GM21423 (cell line): ENCODE data around the gene TAF3.
"Not testable (repeated sequence)": the region's sequence is repeated elsewhere in the genome, so short reads cannot be mapped to it uniquely, and the experiment has no call there.

ENCODE experiments used
- ATAC-seq: cut with Tn5 transposase; IDR thresholded peaks from one replicate; pipeline ENCODE4 v1.9.1; 2021; ENCODE audit warnings: mild to moderate bottlenecking, moderate library complexity; ENCODE audit not compliant: unreplicated experiment

The TAF3 gene

GRCh38 chr10:7818295-7819120 lies at the start of gene TAF3:
TSS of gene TAF3 (plus strand) at chr10:7818505. CDS start at chr10:7818710, 205 bp downstream.
- peak; percentile 88 for ATAC-seq

GRCh38 chr10:7773845-7774801 lies 44.2 kb upstream of the TAF3 start:
- ATAC-seq: peak; percentile 53

- ATAC-seq: no peak
Observed at GRCh38 chr10:7776777-7777176, 41.5 kb upstream of the TAF3 start.

GRCh38 chr10:7782194-7782593 lies 36.1 kb upstream of the TAF3 start:
- not testable (repeated sequence) for ATAC-seq

GRCh38 chr10:7786430-7786829 lies 31.9 kb upstream of the TAF3 start:
- ATAC-seq: no peak

- peak; percentile 6 for ATAC-seq
Observed at GRCh38 chr10:7787150-7787856, 31.0 kb upstream of the TAF3 start.

GRCh38 chr10:7787857-7788638 lies 30.3 kb upstream of the TAF3 start, which contains the start of the genes ATP5F1C and KIN:
TSS of gene ATP5F1C (plus strand) at chr10:7788177. CDS start at chr10:7788208, 31 bp downstream.
TSS of gene KIN (minus strand) at chr10:7787993. CDS start at chr10:7787933, 60 bp downstream.
- ATAC-seq: peak; percentile 92

- ATAC-seq: peak; percentile 18
Observed at GRCh38 chr10:7788639-7789286, 29.5 kb upstream of the TAF3 start.

GRCh38 chr10:7789390-7789789 lies 28.9 kb upstream of the TAF3 start:
- ATAC-seq: no peak

GRCh38 chr10:7792541-7792940 lies 25.8 kb upstream of the TAF3 start:
- no peak for ATAC-seq

GRCh38 chr10:7794251-7795026 lies 23.9 kb upstream of the TAF3 start:
- no peak for ATAC-seq

GRCh38 chr10:7795605-7796004 lies 22.7 kb upstream of the TAF3 start:
- ATAC-seq: no peak

GRCh38 chr10:7797582-7797981 lies 20.7 kb upstream of the TAF3 start:
- ATAC-seq: no peak

GRCh38 chr10:7802606-7803005 lies 15.7 kb upstream of the TAF3 start:
- no peak for ATAC-seq

- ATAC-seq: no peak
Observed at GRCh38 chr10:7804216-7804615, 14.1 kb upstream of the TAF3 start.

- no peak for ATAC-seq
Observed at GRCh38 chr10:7804741-7805140, 13.6 kb upstream of the TAF3 start.

GRCh38 chr10:7808686-7809267 lies 9.5 kb upstream of the TAF3 start:
- no peak for ATAC-seq

GRCh38 chr10:7810443-7810842 lies 7.9 kb upstream of the TAF3 start:
- no peak for ATAC-seq
